HepG2 (cell line): ENCODE data around the gene DAZAP1. TPM values are rescaled to one million over a fixed set of nuclear protein-coding genes. Genes with fewer than 3 reads are reported as not detected.

ENCODE experiments used
- AGO2 ChIP-seq: fragments of 200-400 bp; formaldehyde crosslinking; optimal IDR thresholded peaks from 2 replicates; pipeline ENCODE3; 2017; ENCODE audit warnings: mild to moderate bottlenecking, low read depth, low read length, moderate library complexity
- ELF1 ChIP-seq: sonication (generic); formaldehyde crosslinking; IDR thresholded peaks from 2 replicates; pipeline ENCODE4 v1.4.0; 2020; ENCODE audit warnings: missing genetic modification reagents
- FIP1L1 ChIP-seq: fragments of 200-400 bp; formaldehyde crosslinking; IDR thresholded peaks from 2 replicates; pipeline ENCODE4 v1.6.1; 2018; ENCODE audit warnings: low read depth, mild to moderate bottlenecking, low read length, moderate library complexity, borderline replicate concordance; ENCODE audit not compliant: insufficient read depth
- HINFP ChIP-seq: sonication (generic); formaldehyde crosslinking; IDR thresholded peaks from 2 replicates; pipeline ENCODE4 v1.4.0; 2020; ENCODE audit warnings: low read depth, mild to moderate bottlenecking, missing genetic modification reagents
- MAF1 ChIP-seq: sonication (generic); formaldehyde crosslinking; IDR thresholded peaks from 2 replicates; pipeline ENCODE4 v1.5.0; 2020; ENCODE audit warnings: missing genetic modification reagents, borderline replicate concordance
- NPAS2 ChIP-seq: sonication (generic); formaldehyde crosslinking; IDR thresholded peaks from 2 replicates; pipeline ENCODE4 v1.8.0; 2022; ENCODE audit warnings: mild to moderate bottlenecking, missing genetic modification reagents, borderline replicate concordance
- PAXIP1 ChIP-seq: sonication (generic); formaldehyde crosslinking; conservative IDR thresholded peaks from 2 replicates; pipeline ENCODE4 v1.4.0; 2020; ENCODE audit warnings: mild to moderate bottlenecking, missing genetic modification reagents, moderate library complexity
- SSRP1 ChIP-seq: IDR thresholded peaks from 2 replicates; pipeline ENCODE4 v1.6.1; 2016; ENCODE audit warnings: control low read depth
- ZBED4 ChIP-seq: sonication (generic); formaldehyde crosslinking; IDR thresholded peaks from 2 replicates; pipeline ENCODE4 v1.4.0; 2020; ENCODE audit warnings: missing genetic modification reagents, borderline replicate concordance
- ZMYM2 ChIP-seq: sonication (generic); formaldehyde crosslinking; IDR thresholded peaks from 2 replicates; pipeline ENCODE4 v1.8.0; 2022; ENCODE audit warnings: mild to moderate bottlenecking, missing genetic modification reagents
- ZNF224 ChIP-seq: sonication (generic); formaldehyde crosslinking; IDR thresholded peaks from 2 replicates; pipeline ENCODE4 v1.5.0; 2020; ENCODE audit warnings: mild to moderate bottlenecking, missing genetic modification reagents
- ZNF576 ChIP-seq: sonication (generic); formaldehyde crosslinking; IDR thresholded peaks from 2 replicates; pipeline ENCODE4 v1.4.0; 2020; ENCODE audit warnings: mild to moderate bottlenecking, missing genetic modification reagents
- ZNF598 ChIP-seq: sonication (generic); formaldehyde crosslinking; IDR thresholded peaks from 2 replicates; pipeline ENCODE4 v1.5.1; 2020; ENCODE audit warnings: mild to moderate bottlenecking, missing genetic modification reagents, borderline replicate concordance
- ZNF605 ChIP-seq: sonication (generic); formaldehyde crosslinking; IDR thresholded peaks from 2 replicates; pipeline ENCODE4 v1.8.0; 2022; ENCODE audit warnings: mild to moderate bottlenecking, missing genetic modification reagents
- ZNF761 ChIP-seq: sonication (generic); formaldehyde crosslinking; conservative IDR thresholded peaks from 2 replicates; pipeline ENCODE4 v1.4.0; 2020; ENCODE audit warnings: mild to moderate bottlenecking, missing genetic modification reagents
- polyA plus RNA-seq, 8 experiments: library from polyadenylated mRNA; depleted of rRNA in 3 of 8; stranded (reverse) in 7 of 8; unstranded in 1 of 8; fragments of >200 nt; fragmentation: Illumina TruSeq in 4 of 8; extraction: Trizol in 4 of 8; gene quantifications; 2 replicates each; pipeline versions ENCODE4 v1.2.1 to v1.2.3, GENCODE V29; 2011 to 2016; ENCODE audit warnings: low read depth in 4 of 8, missing spikeins in 1 of 8, mixed read lengths in 1 of 8; ENCODE audit not compliant: insufficient read depth in 1 of 8
- total RNA-seq, 5 experiments: library from RNA; depleted of rRNA; stranded (reverse); fragments of >200 nt; fragmentation: Illumina TruSeq; extraction: Trizol; gene quantifications; 2 replicates each; pipeline ENCODE4 v1.2.3, GENCODE V29; 2016; ENCODE audit warnings: low read depth in 1 of 5
- TF ChIP-seq, protein P1 (sequence below): sonication (generic); formaldehyde crosslinking; IDR thresholded peaks from 2 replicates; pipeline ENCODE4 v1.8.0; 2023; ENCODE audit warnings: mild to moderate bottlenecking, missing genetic modification reagents

DAZAP1 gene
- total and polyA plus RNA-seq, 2 of the 13 experiments (the other 11 are each of a cell fraction or from before 2014, with no cell fraction given): 63.3 to 79.2 TPM

DNA sequence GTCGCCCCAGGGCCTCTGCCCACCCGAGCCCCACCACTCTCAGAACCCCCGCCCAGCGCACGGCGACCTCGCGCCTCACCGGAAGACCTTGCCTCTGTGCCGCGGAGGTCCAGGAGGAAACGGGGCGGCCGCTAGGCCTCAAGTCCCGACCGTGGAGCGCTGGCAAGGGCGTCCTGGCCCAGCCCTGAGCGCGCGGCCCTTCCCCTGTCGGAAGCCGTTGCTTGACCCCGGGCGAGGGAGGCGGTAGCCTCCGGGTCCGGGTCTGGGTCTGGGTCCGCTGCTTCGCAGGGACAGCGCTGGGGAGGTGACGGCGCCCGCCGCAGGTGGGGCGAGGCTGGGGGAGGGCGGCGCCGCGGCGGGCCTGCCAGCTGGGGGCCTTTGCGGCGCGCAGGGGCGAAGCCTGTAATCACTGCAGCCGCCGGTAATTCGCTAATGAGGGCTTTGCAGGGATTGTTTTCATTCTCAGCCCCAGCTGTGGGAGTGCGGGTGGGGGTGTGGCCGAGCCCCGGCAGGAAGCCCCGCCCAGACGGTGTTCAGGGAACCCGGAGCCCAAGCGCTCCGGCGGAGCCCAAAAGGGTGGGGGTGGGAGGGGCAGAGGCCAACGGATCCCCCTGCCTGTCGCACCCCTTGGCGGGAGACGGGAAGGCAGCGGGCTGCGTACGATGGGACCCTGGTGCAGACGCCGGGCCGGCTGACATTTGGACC, 63.1 kb downstream of the DAZAP1 start (continued):
- TF ChIP-seq HINFP: 0 out of 2 replicates have a peak, but pooled peaks have one; percentile 15
- no peak for TF ChIP-seq ELF1 (CRISPR knock-in tag)
- TF ChIP-seq ZMYM2 (CRISPR knock-in tag): 0 out of 2 replicates have a peak, but pooled peaks have one; percentile 14
- no peak for TF ChIP-seq FIP1L1
- TF ChIP-seq ZNF598: no peak
- TF ChIP-seq ZNF605 (CRISPR knock-in tag): peak; percentile 26; the same call in 1 of the 2 replicates
- no peak for TF ChIP-seq MAF1 (CRISPR knock-in tag)
- TF ChIP-seq ZNF761 (CRISPR knock-in tag): no peak
- TF ChIP-seq ZBED4: 0 out of 2 replicates have a peak, but pooled peaks have one; percentile 8
- TF ChIP-seq PAXIP1 (CRISPR knock-in tag): 0 out of 2 replicates have a peak, but pooled peaks have one; percentile 16
- TF ChIP-seq ZNF224 (CRISPR knock-in tag): no peak
- TF ChIP-seq SSRP1 (CRISPR knock-in tag): peak; percentile 45; the same call in 1 of the 2 replicates
- peak; percentile 90 for TF ChIP-seq AGO2
- no peak for TF ChIP-seq NPAS2 (CRISPR knock-in tag)
- TF ChIP-seq, protein P1, sequence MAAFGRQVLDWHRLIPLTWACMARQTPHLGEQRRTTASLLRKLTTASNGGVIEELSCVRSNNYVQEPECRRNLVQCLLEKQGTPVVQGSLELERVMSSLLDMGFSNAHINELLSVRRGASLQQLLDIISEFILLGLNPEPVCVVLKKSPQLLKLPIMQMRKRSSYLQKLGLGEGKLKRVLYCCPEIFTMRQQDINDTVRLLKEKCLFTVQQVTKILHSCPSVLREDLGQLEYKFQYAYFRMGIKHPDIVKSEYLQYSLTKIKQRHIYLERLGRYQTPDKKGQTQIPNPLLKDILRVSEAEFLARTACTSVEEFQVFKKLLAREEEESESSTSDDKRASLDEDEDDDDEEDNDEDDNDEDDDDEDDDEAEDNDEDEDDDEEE (CRISPR knock-in tag): no peak
- no peak for TF ChIP-seq ZNF576 (CRISPR knock-in tag)
